SK-N-SH treated with all-trans-retinoic acid at 6 μM for 48 hours (cell line): ENCODE results near the gene CORO2A.

ENCODE experiments used
- ARNTL ChIP-seq: fragments of 450-650 bp; formaldehyde crosslinking; IDR thresholded peaks from 2 replicates; pipeline ENCODE4 v1.5.0; 2020; ENCODE audit warnings: low read depth, mild to moderate bottlenecking, moderate library complexity, borderline replicate concordance
- BACH2 ChIP-seq: fragments of 250-450 bp; sonication (Bioruptor Pico); IDR thresholded peaks from 2 replicates; pipeline ENCODE4 v1.9.0; 2021; ENCODE audit warnings: mild to moderate bottlenecking, borderline replicate concordance
- CSDC2 ChIP-seq: fragments of 250-450 bp; sonication (Bioruptor Pico); IDR thresholded peaks from 2 replicates; pipeline ENCODE4 v1.5.0; 2020; ENCODE audit warnings: mild to moderate bottlenecking, moderate library complexity
- GLIS3 ChIP-seq: fragments of 250-450 bp; sonication (Bioruptor Pico); IDR thresholded peaks from 2 replicates; pipeline ENCODE4 v1.5.0; 2020; ENCODE audit warnings: mild to moderate bottlenecking, moderate library complexity
- ISL1 ChIP-seq: fragments of 250-450 bp; sonication (Bioruptor Pico); IDR thresholded peaks from 2 replicates; pipeline ENCODE4 v2.1.2; 2022; ENCODE audit warnings: mild to moderate bottlenecking, moderate library complexity
- RARB ChIP-seq: fragments of 250-450 bp; sonication (Bioruptor Pico); IDR thresholded peaks from 2 replicates; pipeline ENCODE4 v1.8.0; 2021; ENCODE audit warnings: mild to moderate bottlenecking, moderate library complexity
- SNAI2 ChIP-seq: fragments of 250-450 bp; sonication (Bioruptor Pico); IDR thresholded peaks from 2 replicates; pipeline ENCODE4 v1.5.0; 2020; ENCODE audit warnings: mild to moderate bottlenecking, moderate library complexity
- ZFP30 ChIP-seq: fragments of 450-650 bp; formaldehyde crosslinking; IDR thresholded peaks from 2 replicates; pipeline ENCODE4 v1.5.0; 2022; ENCODE audit warnings: mild to moderate bottlenecking, moderate library complexity
- TF ChIP-seq, protein P1 (sequence below): fragments of 250-450 bp; sonication (Bioruptor Pico); IDR thresholded peaks from 2 replicates; pipeline ENCODE4 v1.8.0; 2020; ENCODE audit warnings: mild to moderate bottlenecking, moderate library complexity, borderline replicate concordance
- TF ChIP-seq, protein P2 (sequence below): fragments of 250-450 bp; sonication (Bioruptor Pico); IDR thresholded peaks from 2 replicates; pipeline ENCODE4 v1.8.0; 2021; ENCODE audit warnings: low read depth, mild to moderate bottlenecking, moderate library complexity, borderline replicate concordance
- TF ChIP-seq, protein P3 (sequence below): fragments of 250-450 bp; sonication (Bioruptor Pico); IDR thresholded peaks from 2 replicates; pipeline ENCODE4 v1.5.1; 2020; ENCODE audit warnings: low read depth, mild to moderate bottlenecking, moderate library complexity

DNA sequence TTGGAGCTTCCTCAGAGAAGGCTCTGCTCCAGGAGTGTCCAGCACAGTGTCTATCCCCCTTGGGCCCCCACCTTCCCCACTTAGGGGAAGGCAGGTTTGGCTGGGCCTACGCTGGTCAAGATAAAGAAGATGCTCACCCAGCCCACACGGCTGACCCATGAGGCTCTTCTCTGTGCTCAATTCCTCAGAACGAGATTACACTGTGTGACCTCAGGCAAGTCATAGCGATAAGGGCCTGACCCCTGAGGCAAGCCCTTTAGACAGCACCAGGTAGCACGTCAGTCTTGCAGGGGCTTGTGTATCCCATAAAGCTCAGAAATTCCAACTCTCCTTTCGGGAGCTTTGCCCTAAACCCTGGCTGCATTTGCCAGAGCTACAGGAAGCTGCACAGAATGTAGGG lies 32.6 kb downstream of the CORO2A start:
- TF ChIP-seq SNAI2 (CRISPR knock-in tag): no peak
- no peak for TF ChIP-seq ISL1
- no peak for TF ChIP-seq CSDC2 (CRISPR knock-in tag)
- TF ChIP-seq, protein P1, sequence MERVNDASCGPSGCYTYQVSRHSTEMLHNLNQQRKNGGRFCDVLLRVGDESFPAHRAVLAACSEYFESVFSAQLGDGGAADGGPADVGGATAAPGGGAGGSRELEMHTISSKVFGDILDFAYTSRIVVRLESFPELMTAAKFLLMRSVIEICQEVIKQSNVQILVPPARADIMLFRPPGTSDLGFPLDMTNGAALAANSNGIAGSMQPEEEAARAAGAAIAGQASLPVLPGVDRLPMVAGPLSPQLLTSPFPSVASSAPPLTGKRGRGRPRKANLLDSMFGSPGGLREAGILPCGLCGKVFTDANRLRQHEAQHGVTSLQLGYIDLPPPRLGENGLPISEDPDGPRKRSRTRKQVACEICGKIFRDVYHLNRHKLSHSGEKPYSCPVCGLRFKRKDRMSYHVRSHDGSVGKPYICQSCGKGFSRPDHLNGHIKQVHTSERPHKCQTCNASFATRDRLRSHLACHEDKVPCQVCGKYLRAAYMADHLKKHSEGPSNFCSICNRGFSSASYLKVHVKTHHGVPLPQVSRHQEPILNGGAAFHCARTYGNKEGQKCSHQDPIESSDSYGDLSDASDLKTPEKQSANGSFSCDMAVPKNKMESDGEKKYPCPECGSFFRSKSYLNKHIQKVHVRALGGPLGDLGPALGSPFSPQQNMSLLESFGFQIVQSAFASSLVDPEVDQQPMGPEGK (CRISPR knock-in tag): no peak
- TF ChIP-seq GLIS3: no peak
- TF ChIP-seq RARB (CRISPR knock-in tag): no peak
- TF ChIP-seq, protein P2, sequence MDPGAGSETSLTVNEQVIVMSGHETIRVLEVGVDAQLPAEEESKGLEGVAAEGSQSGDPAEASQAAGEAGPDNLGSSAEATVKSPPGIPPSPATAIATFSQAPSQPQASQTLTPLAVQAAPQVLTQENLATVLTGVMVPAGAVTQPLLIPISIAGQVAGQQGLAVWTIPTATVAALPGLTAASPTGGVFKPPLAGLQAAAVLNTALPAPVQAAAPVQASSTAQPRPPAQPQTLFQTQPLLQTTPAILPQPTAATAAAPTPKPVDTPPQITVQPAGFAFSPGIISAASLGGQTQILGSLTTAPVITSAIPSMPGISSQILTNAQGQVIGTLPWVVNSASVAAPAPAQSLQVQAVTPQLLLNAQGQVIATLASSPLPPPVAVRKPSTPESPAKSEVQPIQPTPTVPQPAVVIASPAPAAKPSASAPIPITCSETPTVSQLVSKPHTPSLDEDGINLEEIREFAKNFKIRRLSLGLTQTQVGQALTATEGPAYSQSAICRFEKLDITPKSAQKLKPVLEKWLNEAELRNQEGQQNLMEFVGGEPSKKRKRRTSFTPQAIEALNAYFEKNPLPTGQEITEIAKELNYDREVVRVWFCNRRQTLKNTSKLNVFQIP (CRISPR knock-in tag): no peak
- TF ChIP-seq ARNTL (CRISPR knock-in tag): no peak
- no peak for TF ChIP-seq ZFP30 (CRISPR knock-in tag)
- TF ChIP-seq, protein P3, sequence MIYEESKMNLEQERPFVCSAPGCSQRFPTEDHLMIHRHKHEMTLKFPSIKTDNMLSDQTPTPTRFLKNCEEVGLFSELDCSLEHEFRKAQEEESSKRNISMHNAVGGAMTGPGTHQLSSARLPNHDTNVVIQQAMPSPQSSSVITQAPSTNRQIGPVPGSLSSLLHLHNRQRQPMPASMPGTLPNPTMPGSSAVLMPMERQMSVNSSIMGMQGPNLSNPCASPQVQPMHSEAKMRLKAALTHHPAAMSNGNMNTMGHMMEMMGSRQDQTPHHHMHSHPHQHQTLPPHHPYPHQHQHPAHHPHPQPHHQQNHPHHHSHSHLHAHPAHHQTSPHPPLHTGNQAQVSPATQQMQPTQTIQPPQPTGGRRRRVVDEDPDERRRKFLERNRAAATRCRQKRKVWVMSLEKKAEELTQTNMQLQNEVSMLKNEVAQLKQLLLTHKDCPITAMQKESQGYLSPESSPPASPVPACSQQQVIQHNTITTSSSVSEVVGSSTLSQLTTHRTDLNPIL (CRISPR knock-in tag): no peak
- no peak for TF ChIP-seq BACH2 (CRISPR knock-in tag)
